ENCODE data around the gene FNDC3B.

The FNDC3B gene

DNA sequence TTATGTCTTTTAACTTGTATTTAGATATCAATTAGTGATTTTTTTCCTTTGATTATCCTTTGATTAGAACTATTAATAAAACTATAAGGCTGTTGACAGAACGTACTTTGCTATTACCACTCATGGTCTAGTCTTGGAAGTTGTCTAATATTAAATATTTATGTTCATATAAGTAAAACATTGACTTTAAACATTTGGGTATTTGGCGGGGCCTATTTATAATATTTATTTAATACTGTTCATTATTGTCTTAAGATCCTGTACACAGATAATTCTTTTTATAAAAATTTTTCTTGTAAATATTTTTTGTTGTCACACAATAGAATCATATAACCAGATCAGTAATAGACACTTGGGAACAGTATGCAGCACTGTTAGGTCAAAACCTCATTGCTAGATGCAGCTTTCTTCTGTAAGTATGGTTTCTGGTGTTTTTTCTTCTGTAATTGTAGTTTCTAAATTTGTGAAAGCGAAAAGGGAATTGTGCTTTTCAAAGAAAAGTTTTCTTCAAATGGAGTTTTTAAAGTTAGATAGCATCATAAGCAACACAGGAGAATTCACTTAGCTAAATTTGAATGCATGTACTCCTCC is 93.4 kb downstream of the FNDC3B start:
- H3K36me3 ChIP-seq (ENCODE audit: insufficient read depth, low read length) = peaks cover 4% of the 10 kb centered on the region
- no peak overlapping the region for H3K4me3 ChIP-seq (ENCODE audit: low read length)
- H3K9ac ChIP-seq (ENCODE audit: low read depth, low read length) = no peak overlapping the region
- H3K27ac ChIP-seq (ENCODE audit: low read depth, low read length) = no peak overlapping the region
- no peaks in the 10 kb centered on the region for H3K9me3 ChIP-seq (ENCODE audit: insufficient read depth, low read depth, low read length)
- H3K27me3 ChIP-seq (ENCODE audit: insufficient read depth, low read length) = no peaks in the 10 kb centered on the region
- 100% methylated on average over 1 of the region's 3 CpGs for WGBS
- peaks cover 46% of the 10 kb centered on the region for H3K4me1 ChIP-seq (ENCODE audit: insufficient read depth, low read length)

DNA sequence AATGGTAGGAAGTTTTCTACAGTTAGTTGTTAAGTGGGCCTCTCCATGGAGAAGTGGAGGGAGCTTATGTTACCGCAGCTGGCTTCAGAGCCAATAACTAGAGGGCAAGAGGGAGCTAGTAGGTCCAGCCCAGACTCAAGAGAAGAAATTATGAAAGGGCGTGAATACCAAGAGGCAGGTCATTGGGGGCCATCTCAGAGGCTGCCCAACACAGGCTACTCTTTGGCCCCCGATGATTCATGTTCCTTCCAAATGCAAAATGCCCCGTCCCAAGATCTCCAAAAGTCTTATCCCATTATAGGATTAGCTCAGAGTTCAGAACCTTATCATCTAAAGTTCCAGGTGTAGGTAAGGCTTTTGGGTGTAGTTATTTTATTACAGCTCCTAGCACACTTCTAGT is 94.5 kb downstream of the FNDC3B start:
- no peak overlapping the region for H3K4me3 ChIP-seq (ENCODE audit: low read length)
- no peak overlapping the region for H3K9ac ChIP-seq (ENCODE audit: low read depth, low read length)
- peaks cover 4% of the 10 kb centered on the region for H3K36me3 ChIP-seq (ENCODE audit: insufficient read depth, low read length)
- H3K27ac ChIP-seq (ENCODE audit: low read depth, low read length) = no peak overlapping the region
- H3K27me3 ChIP-seq (ENCODE audit: insufficient read depth, low read length) = no peaks in the 10 kb centered on the region
- no peaks in the 10 kb centered on the region for H3K9me3 ChIP-seq (ENCODE audit: insufficient read depth, low read depth, low read length)
- WGBS = 91% methylated on average over 4 of the region's 4 CpGs
- peaks cover 56% of the 10 kb centered on the region for H3K4me1 ChIP-seq (ENCODE audit: insufficient read depth, low read length)

DNA sequence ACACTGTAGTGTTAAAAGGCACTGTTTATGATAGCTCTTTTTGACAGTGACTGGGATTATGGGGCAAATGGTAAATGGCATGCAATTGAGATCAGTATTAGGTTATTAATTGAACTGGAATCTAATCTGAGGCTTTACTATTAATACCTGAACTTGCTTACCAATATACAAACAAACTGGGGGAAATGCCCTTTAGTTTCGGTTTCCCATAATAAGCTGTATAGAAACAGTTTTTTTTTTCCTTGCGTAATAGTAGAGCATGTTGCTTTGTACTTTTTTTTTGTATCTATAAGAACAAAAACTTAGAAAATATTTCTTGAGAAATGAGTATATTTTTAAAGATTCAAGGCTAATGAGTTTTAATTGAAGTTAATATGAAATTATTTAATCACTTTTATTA is 95.0 kb downstream of the FNDC3B start:
- Histone ChIP-seq H3K27ac (ENCODE audit: low read depth, low read length) (no peak overlapping the region), H3K4me1 (ENCODE audit: insufficient read depth, low read length) (peaks cover 61% of the 10 kb centered on the region), H3K36me3 (ENCODE audit: insufficient read depth, low read length) (peaks cover 4% of the 10 kb centered on the region; the same call in 1 of the 2 replicates)

DNA sequence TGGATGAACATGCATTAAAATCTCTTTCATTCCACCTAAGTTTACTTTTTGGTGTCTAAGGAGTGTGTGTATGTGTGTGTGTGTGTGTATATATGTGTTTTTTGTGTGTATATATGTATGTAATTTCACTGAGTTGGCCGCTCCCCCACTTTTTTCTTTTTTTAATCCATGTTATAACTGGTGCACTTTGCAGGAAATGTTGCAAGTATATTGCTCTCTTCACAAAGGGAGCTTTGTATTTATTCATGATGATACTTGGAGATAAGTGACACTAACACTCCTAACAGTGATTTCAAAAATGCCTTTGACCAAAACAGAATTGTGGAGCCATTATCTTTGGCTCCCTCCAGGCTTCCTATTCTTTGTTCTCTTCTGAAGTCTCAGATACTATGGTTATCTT is 95.8 kb downstream of the FNDC3B start:
- no peak overlapping the region for H3K4me3 ChIP-seq (ENCODE audit: low read length)
- no peaks in the 10 kb centered on the region for H3K9me3 ChIP-seq (ENCODE audit: insufficient read depth, low read depth, low read length)
- 86% methylated on average over 1 of the region's 1 CpG for WGBS
- H3K4me1 ChIP-seq (ENCODE audit: insufficient read depth, low read length) = peaks cover 66% of the 10 kb centered on the region
- no peaks in the 10 kb centered on the region for H3K27me3 ChIP-seq (ENCODE audit: insufficient read depth, low read length)
- H3K27ac ChIP-seq (ENCODE audit: low read depth, low read length) = peak overlapping the region; percentile 23; the same call in 1 of the 2 replicates
- peaks cover 4% of the 10 kb centered on the region; the same call in 1 of the 2 replicates for H3K36me3 ChIP-seq (ENCODE audit: insufficient read depth, low read length)
- no peak overlapping the region for H3K9ac ChIP-seq (ENCODE audit: low read depth, low read length)

More for the DNA sequence above, 95.0 kb downstream of the FNDC3B start:
- H3K9ac ChIP-seq (ENCODE audit: low read depth, low read length) = no peak overlapping the region
- H3K4me3 ChIP-seq (ENCODE audit: low read length) = no peak overlapping the region
- no CpG with 5 or more reads among the region's 2 CpGs for WGBS
- no peaks in the 10 kb centered on the region for H3K9me3 ChIP-seq (ENCODE audit: insufficient read depth, low read depth, low read length)
- no peaks in the 10 kb centered on the region for H3K27me3 ChIP-seq (ENCODE audit: insufficient read depth, low read length)

DNA sequence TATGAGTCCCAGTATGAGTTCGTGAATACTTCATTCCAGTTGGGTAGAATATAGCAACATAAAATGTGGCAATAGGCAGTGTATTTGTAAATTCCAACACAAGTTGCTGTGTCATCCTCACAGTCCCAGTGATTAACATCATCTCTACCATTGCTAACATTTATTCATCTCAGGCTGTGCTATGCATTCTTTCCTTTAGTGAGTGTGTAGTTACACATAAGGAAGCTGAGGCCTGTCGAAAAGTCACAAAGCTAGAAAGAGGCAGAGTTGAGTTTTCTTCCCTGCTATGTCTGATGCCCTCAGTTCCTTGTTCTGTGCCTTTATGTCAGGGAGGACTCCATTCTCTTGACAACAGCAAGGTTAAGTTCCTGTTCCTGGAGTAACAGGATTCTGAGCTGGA is 96.4 kb downstream of the FNDC3B start:
- Histone ChIP-seq H3K9ac (ENCODE audit: low read depth, low read length) (no peak overlapping the region), H3K27me3 (ENCODE audit: insufficient read depth, low read length) (no peaks in the 10 kb centered on the region), H3K27ac (ENCODE audit: low read depth, low read length) (peak overlapping the region; percentile 23; the same call in 1 of the 2 replicates), H3K36me3 (ENCODE audit: insufficient read depth, low read length) (peaks cover 4% of the 10 kb centered on the region; the same call in 1 of the 2 replicates), H3K9me3 (ENCODE audit: insufficient read depth, low read depth, low read length) (no peaks in the 10 kb centered on the region), H3K4me1 (ENCODE audit: insufficient read depth, low read length) (peaks cover 70% of the 10 kb centered on the region), H3K4me3 (ENCODE audit: low read length) (no peak overlapping the region)
- WGBS = 96% methylated on average over 2 of the region's 2 CpGs

DNA sequence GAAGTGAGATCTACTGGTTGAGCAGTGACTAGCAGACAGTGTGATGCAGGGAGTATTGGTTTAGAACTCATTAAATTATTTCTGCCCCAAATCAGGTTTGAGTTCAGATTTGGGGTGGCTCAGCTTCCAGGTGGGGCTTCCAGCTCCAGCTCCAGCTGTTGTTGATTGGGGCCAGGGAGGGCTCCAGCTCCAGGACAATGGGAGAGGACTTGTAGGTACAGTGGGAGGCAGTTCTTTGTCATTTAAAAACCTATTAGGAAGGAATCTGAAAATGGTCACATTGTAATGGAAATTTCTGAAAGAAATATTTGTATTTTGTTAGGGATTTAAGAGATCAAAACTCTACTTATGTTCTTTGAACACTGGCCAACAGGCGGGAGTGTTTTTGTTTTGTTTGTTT is 97.0 kb downstream of the FNDC3B start:
- 69% methylated on average over 1 of the region's 1 CpG for WGBS
- Histone ChIP-seq H3K36me3 (ENCODE audit: insufficient read depth, low read length) (peaks cover 4% of the 10 kb centered on the region; the same call in 1 of the 2 replicates), H3K4me1 (ENCODE audit: insufficient read depth, low read length) (peaks cover 75% of the 10 kb centered on the region), H3K4me3 (ENCODE audit: low read length) (no peak overlapping the region), H3K27me3 (ENCODE audit: insufficient read depth, low read length) (no peaks in the 10 kb centered on the region), H3K9ac (ENCODE audit: low read depth, low read length) (no peak overlapping the region), H3K27ac (ENCODE audit: low read depth, low read length) (peak overlapping the region; percentile 23; the same call in 1 of the 2 replicates), H3K9me3 (ENCODE audit: insufficient read depth, low read depth, low read length) (no peaks in the 10 kb centered on the region)

DNA sequence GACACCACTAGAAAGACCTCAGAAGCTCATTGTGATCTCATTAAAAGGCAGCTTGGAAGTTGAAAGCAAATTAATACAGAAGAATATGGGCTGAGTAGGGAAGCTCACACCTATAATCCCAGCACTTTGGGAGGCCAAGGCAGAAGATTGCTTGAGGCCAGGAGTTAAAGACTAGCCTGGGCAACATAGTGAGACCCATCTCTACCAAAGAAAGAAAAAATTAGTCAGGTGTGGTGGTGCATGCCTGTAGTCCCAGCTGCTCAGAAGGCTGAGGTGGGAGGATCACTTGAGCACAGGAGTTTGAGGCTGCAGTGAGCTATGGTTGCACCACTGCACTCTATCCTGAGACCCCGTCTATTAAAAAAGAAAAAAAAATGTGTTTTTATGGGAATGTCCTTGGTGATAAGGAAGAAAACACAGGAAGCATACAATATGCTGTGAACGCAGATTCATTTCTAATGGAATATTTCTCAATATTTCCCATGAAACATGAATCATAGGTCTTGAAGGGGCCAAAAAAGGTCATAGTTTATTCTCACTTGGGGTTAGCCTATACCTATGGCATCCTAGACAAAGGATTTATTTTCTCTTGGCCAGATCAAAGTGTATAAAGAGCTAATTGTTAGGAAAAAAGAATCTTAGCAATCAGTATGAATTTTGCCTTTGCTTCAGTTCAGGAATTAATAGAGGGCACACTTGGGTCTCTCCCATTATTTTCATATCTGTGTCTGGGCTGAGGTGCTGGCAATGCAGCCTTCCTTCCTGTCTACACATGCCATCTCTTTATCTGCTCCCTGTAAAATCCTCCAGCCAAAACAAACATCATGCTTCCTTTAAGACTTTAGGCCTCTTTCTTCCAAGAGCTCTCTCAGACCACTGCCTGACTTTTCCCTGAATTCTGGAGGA is 98.2 kb downstream of the FNDC3B start:
- Histone ChIP-seq H3K4me3 (ENCODE audit: low read length) (no peak overlapping the region), H3K9ac (ENCODE audit: low read depth, low read length) (no peak overlapping the region; the same call in 1 of the 2 replicates), H3K4me1 (ENCODE audit: insufficient read depth, low read length) (peaks cover 87% of the 10 kb centered on the region), H3K27me3 (ENCODE audit: insufficient read depth, low read length) (no peaks in the 10 kb centered on the region), H3K36me3 (ENCODE audit: insufficient read depth, low read length) (peaks cover 4% of the 10 kb centered on the region; the same call in 1 of the 2 replicates), H3K9me3 (ENCODE audit: insufficient read depth, low read depth, low read length) (no peaks in the 10 kb centered on the region), H3K27ac (ENCODE audit: low read depth, low read length) (peak overlapping the region; percentile 67)
- 81% methylated on average over 2 of the region's 2 CpGs for WGBS

DNA sequence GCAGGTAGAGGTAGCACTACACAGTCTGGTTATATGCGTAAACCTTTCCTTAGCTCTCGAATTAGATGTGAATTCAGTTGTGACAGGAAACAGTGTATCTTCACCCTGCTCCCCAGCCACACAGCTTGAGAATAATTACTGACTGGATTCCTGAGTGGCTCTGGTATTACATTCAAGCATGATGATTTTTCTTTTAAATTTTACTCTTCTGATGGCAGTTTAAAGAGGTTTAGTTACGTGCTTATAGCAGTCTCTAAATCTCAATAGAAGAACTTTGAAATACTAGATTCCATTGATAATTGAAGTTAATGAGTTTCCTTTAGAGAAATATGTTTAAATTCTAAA is 98.8 kb downstream of the FNDC3B start:
- H3K27ac ChIP-seq (ENCODE audit: low read depth, low read length) = peak overlapping the region; percentile 67
- 75% methylated on average over 2 of the region's 3 CpGs for WGBS
- no peaks in the 10 kb centered on the region for H3K27me3 ChIP-seq (ENCODE audit: insufficient read depth, low read length)
- H3K4me3 ChIP-seq (ENCODE audit: low read length) = no peak overlapping the region
- no peaks in the 10 kb centered on the region for H3K9me3 ChIP-seq (ENCODE audit: insufficient read depth, low read depth, low read length)
- peaks cover 6% of the 10 kb centered on the region; the same call in 1 of the 2 replicates for H3K36me3 ChIP-seq (ENCODE audit: insufficient read depth, low read length)
- H3K9ac ChIP-seq (ENCODE audit: low read depth, low read length) = no peak overlapping the region; the same call in 1 of the 2 replicates
- H3K4me1 ChIP-seq (ENCODE audit: insufficient read depth, low read length) = peaks cover 93% of the 10 kb centered on the region

DNA sequence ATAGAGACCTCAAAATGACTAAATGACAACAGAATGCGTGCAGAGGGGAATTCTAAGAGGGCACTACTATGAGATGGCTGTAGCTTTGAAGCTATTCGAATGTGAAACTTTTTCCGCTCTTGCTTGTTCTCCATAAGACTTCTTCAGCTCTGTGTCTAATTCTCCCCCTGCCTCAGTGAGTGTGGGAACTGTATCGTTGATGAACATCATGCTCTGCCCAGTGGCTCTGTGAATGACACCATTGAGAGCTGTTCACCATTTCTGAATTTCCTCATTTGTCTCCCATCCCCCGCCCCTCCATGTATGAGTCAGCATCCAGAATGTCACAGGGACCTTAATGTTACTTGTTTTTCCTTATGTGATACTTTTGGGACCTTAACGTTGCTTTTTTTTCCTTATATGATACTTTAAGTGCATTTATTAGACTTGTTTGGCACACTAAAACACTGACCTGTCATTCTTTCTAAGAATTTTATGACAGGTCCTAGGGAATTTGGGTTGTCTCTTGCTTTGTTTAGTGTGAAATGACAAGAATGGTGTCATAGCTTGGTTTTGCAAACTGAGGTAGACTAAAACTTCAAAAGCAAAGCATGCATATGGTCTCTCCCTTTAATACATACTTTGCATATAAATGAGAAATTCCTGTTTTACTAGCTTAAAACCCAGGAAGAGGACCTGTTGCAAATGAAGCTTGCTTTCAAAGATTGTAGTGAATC is 99.6 kb downstream of the FNDC3B start:
- Histone ChIP-seq H3K9ac (ENCODE audit: low read depth, low read length) (peak overlapping the region; percentile 27), H3K36me3 (ENCODE audit: insufficient read depth, low read length) (peaks cover 6% of the 10 kb centered on the region; the same call in 1 of the 2 replicates), H3K27me3 (ENCODE audit: insufficient read depth, low read length) (no peaks in the 10 kb centered on the region), H3K9me3 (ENCODE audit: insufficient read depth, low read depth, low read length) (no peaks in the 10 kb centered on the region), H3K27ac (ENCODE audit: low read depth, low read length) (peak overlapping the region; percentile 70), H3K4me1 (ENCODE audit: insufficient read depth, low read length) (peaks cover 91% of the 10 kb centered on the region), H3K4me3 (ENCODE audit: low read length) (peak overlapping the region; percentile 2; the same call in 1 of the 2 replicates)
- 45% methylated on average over 5 of the region's 6 CpGs for WGBS

DNA sequence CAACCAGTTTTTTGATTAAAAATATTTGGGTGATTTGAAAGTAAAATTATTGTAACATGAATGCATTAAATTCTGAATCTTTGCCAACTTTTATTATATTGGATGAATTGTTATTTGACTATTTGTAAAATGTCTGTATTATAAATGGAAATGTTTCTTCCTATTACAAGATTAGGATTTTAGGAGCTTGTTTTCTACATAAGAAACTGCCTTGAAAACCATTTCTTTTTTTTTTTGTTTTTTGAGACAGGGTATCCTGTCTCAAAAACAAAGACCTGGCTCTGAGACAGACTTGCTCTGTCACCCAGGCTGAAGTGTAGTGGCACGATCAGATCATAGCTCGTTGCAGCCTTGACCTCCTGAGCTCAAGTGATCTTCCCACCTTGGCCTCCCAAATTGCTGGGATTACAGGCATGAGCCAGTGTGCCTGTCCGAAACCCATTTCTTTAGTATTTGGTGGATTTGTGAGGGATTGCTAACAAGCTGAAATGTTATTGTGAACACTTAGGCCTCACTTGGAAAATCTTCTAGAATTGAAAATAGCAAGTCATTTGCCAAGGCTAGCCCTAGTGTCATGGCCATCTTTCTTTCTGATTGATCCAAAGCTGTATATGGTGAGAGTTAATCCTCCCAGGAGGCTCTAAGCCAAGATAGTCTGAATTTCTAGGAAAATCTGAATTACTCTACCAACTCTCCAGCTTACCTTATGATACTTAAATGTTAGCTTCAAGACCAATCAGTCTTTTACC is 100.3 kb downstream of the FNDC3B start:
- Histone ChIP-seq H3K27ac (ENCODE audit: low read depth, low read length) (peak overlapping the region; percentile 70), H3K9me3 (ENCODE audit: insufficient read depth, low read depth, low read length) (no peaks in the 10 kb centered on the region), H3K27me3 (ENCODE audit: insufficient read depth, low read length) (no peaks in the 10 kb centered on the region), H3K4me1 (ENCODE audit: insufficient read depth, low read length) (peaks cover 91% of the 10 kb centered on the region), H3K36me3 (ENCODE audit: insufficient read depth, low read length) (0 out of 2 replicates have a peak, but pooled peaks cover 2% of the 10 kb centered on the region), H3K4me3 (ENCODE audit: low read length) (no peak overlapping the region), H3K9ac (ENCODE audit: low read depth, low read length) (peak overlapping the region; percentile 27; the same call in 1 of the 2 replicates)
- WGBS = 60% methylated on average over 3 of the region's 3 CpGs

Data from HUES64 (cell line).